K562 (cell line): ENCODE measurements around the gene DUOXA2. TPM values are rescaled to one million over a fixed set of nuclear protein-coding genes. Genes with fewer than 3 reads are reported as not detected.

Experiments
- ATAC-seq: fragments of 200-7000 bp; cut with Tn5 transposase; 3 replicates; pipeline ENCODE4 v1.9.1; 2020; ENCODE audit warnings: moderate library complexity
- BruUV-seq: library from RNA; stranded (reverse); fragments of 400-500 nt; replicated peaks from 2 replicates; lab custom pipeline; 2021; lab: Mats Ljungman, UMichigan
- CTCF ChIA-PET: fragments of 300-600 bp; formaldehyde crosslinking; extraction: SDS; loops from one replicate; lab custom pipeline; 2021; ENCODE audit warnings: low intra/inter-chr PET ratio; lab: Yijun Ruan, JAX
- POLR2A ChIA-PET: fragments of 300-600, 350-650 bp; sonication (Branson Sonifier 250); formaldehyde crosslinking; extraction: SDS; loops from one replicate; lab custom pipeline; 2021; ENCODE audit warnings: antibody characterized with exemption, inconsistent platforms; lab: Yijun Ruan, JAX
- DNase-seq, 4 experiments: peaks; one replicate each; pipeline versions ENCODE4 v3.0.0 to v3.0.0-alpha.2; 2011 to 2018; ENCODE audit warnings: low spot score in 3 of 4, mixed read lengths in 3 of 4; ENCODE audit errors: extremely low read depth in 1 of 4
- FAIRE-seq: peaks from 2 replicates; lab custom pipeline; 2011; peaks lifted over from hg19 to GRCh38; lab: Jason Lieb, UNC
- H2AFZ ChIP-seq: 2 replicates; pipeline ENCODE4 v1.6.0; 2011; ENCODE audit warnings: low read depth, low read length, control low read depth, inconsistent platforms
- H3K27ac ChIP-seq: fragments of 200-600 bp; 3 replicates; pipeline ENCODE4 v1.8.0; 2011; ENCODE audit warnings: low read depth, mild to moderate bottlenecking, control low read depth, inconsistent platforms, low read length, moderate library complexity, mixed read lengths; ENCODE audit errors: extremely low read depth
- H3K27me3 ChIP-seq, 2 experiments: fragments of 300-600 bp in 1 of 2; 2 replicates in 1 of 2; 3 replicates in 1 of 2; pipeline versions ENCODE4 v1.6.0 to v1.8.0; 2011; ENCODE audit warnings: inconsistent platforms in 2 of 2, low read length in 2 of 2, mild to moderate bottlenecking in 1 of 2, mixed read lengths in 1 of 2, moderate library complexity in 1 of 2; ENCODE audit not compliant: control insufficient read depth in 2 of 2, insufficient read depth in 2 of 2
- H3K36me3 ChIP-seq: fragments of 300-600 bp; 3 replicates; pipeline ENCODE4 v1.8.0; 2011; ENCODE audit warnings: mild to moderate bottlenecking, low read length, inconsistent platforms; ENCODE audit not compliant: control insufficient read depth, insufficient read depth
- H3K4me1 ChIP-seq, 2 experiments: fragments of 200-600 bp in 1 of 2; replicated peaks in 1 of 2; 2 replicates in 1 of 2; 3 replicates in 1 of 2; pipeline versions ENCODE4 v1.5.1 to v1.8.0; 2011; ENCODE audit warnings: inconsistent platforms in 2 of 2, low read length in 2 of 2, mild to moderate bottlenecking in 1 of 2, mixed read lengths in 1 of 2, moderate library complexity in 1 of 2; ENCODE audit not compliant: control insufficient read depth in 2 of 2, insufficient read depth in 2 of 2
- H3K4me2 ChIP-seq: 2 replicates; pipeline ENCODE4 v1.6.1; 2011; ENCODE audit warnings: low read length, control low read depth, inconsistent platforms, mixed read lengths; ENCODE audit not compliant: insufficient read depth
- H3K4me3 ChIP-seq: fragments of 200-600 bp; sonication (generic), shearing (Covaris generic); 2 replicates; pipeline ENCODE4 v1.5.1; 2016; ENCODE audit warnings: control low read depth, inconsistent platforms
- H3K79me2 ChIP-seq: fragments of 200-600 bp; 3 replicates; pipeline ENCODE4 v1.8.0; 2011; ENCODE audit warnings: low read length, inconsistent platforms; ENCODE audit not compliant: control insufficient read depth, insufficient read depth
- H3K9ac ChIP-seq, 2 experiments: 2 replicates each; pipeline versions ENCODE4 v1.6.0 to v1.6.1; 2011; ENCODE audit warnings: low read depth in 2 of 2, low read length in 2 of 2, control low read depth in 1 of 2, inconsistent platforms in 1 of 2, mild to moderate bottlenecking in 1 of 2, mixed read lengths in 1 of 2; ENCODE audit not compliant: insufficient read depth in 1 of 2
- H3K9me1 ChIP-seq: one replicate; pipeline ENCODE4 v1.6.0; 2011; ENCODE audit warnings: inconsistent platforms, mild to moderate bottlenecking, low read length, moderate library complexity; ENCODE audit not compliant: control insufficient read depth, insufficient read depth
- H3K9me3 ChIP-seq: replicated peaks from 2 replicates; pipeline ENCODE4 v1.5.1; 2011; ENCODE audit warnings: low read depth, low read length, inconsistent platforms; ENCODE audit not compliant: control insufficient read depth, insufficient read depth
- H4K20me1 ChIP-seq: replicated peaks from 2 replicates; pipeline ENCODE4 v1.6.1; 2011; ENCODE audit warnings: low read length, inconsistent platforms, mixed read lengths; ENCODE audit not compliant: control insufficient read depth, insufficient read depth
- DEAF1 ChIP-seq: fragments of 450-650 bp; formaldehyde crosslinking; IDR thresholded peaks from 2 replicates; pipeline ENCODE4 v1.4.0; 2020; ENCODE audit warnings: mild to moderate bottlenecking, moderate library complexity
- FOXM1 ChIP-seq, 2 experiments: fragments of 450-650 bp in 1 of 2; sonication (generic) in 1 of 2; formaldehyde crosslinking in 1 of 2; IDR thresholded peaks; 2 replicates each; pipeline versions ENCODE4 v1.6.1 to v1.9.0; 2017 to 2022; ENCODE audit warnings: low read depth in 2 of 2, mild to moderate bottlenecking in 2 of 2, missing genetic modification reagents in 1 of 2, moderate library complexity in 1 of 2
- MAFG ChIP-seq: fragments of 450-650 bp; conservative IDR thresholded peaks from 2 replicates; pipeline ENCODE4 v1.6.1; 2016; ENCODE audit warnings: missing genetic modification characterization, missing compliant biosample characterization
- NONO ChIP-seq, 2 experiments: fragments of 200-400 bp in 1 of 2; fragments of 450-650 bp in 1 of 2; formaldehyde crosslinking in 1 of 2; IDR thresholded peaks; 2 replicates each; pipeline ENCODE4 v1.6.1; 2017; ENCODE audit warnings: low read depth in 2 of 2, mild to moderate bottlenecking in 2 of 2, moderate library complexity in 2 of 2, low read length in 1 of 2
- PML ChIP-seq: IDR thresholded peaks from 2 replicates; pipeline ENCODE4 v1.6.1; 2012; ENCODE audit warnings: low read length, inconsistent platforms
- RBFOX2 ChIP-seq: fragments of 200-400 bp; formaldehyde crosslinking; IDR thresholded peaks from 2 replicates; pipeline ENCODE4 v1.6.1; 2017; ENCODE audit warnings: low read depth, mild to moderate bottlenecking, low read length, moderate library complexity
- SREBF2 ChIP-seq: sonication (generic); formaldehyde crosslinking; IDR thresholded peaks from 2 replicates; pipeline ENCODE4 v1.4.0; 2020; ENCODE audit warnings: mild to moderate bottlenecking, missing genetic modification reagents
- STAG1 ChIP-seq: sonication (generic); formaldehyde crosslinking; IDR thresholded peaks from 2 replicates; pipeline ENCODE4 v1.5.0; 2020; ENCODE audit warnings: missing genetic modification reagents, borderline replicate concordance
- ZMIZ1 ChIP-seq, 2 experiments: fragments of 150-350 bp in 1 of 2; IDR thresholded peaks; 2 replicates each; pipeline ENCODE4 v1.6.1; 2012 to 2016; ENCODE audit warnings: low read depth in 2 of 2, low read length in 2 of 2, mild to moderate bottlenecking in 1 of 2, moderate library complexity in 1 of 2
- in situ Hi-C: fragments of 300-500 bp; cut with MboI; formaldehyde crosslinking; loops from 4 replicates; pipeline ENCODE4 v1.15.0; 2018; ENCODE audit warnings: inconsistent platforms, mixed read lengths
- intact Hi-C: fragments of 100-400 bp; cut with micrococcal nuclease; formaldehyde crosslinking; loops from 2 replicates; pipeline ENCODE4 v1.14.2; 2022
- polyA plus RNA-seq, 8 experiments: library from polyadenylated mRNA; depleted of rRNA in 4 of 8; stranded (reverse) in 5 of 8; unstranded in 3 of 8; fragments of >200 nt; fragmentation: Nextera tagmentation in 2 of 8; fragmentation: Illumina TruSeq in 1 of 8; extraction: Ambion mirVana in 2 of 8; extraction: Trizol in 1 of 8; gene quantifications; 2 replicates each; pipeline versions ENCODE4 v1.2.1 to v1.2.3, GENCODE V29; 2011 to 2014; ENCODE audit warnings: inconsistent platforms in 1 of 8, missing spikeins in 1 of 8
- total RNA-seq, 7 experiments: library from RNA; depleted of rRNA in 6 of 7; stranded (reverse); fragments of >200 nt in 6 of 7; fragmentation: Illumina TruSeq in 2 of 7; extraction: Trizol in 2 of 7; gene quantifications; 2 replicates each; pipeline versions ENCODE4 v1.2.1 to v1.2.3, GENCODE V29; 2011 to 2021; ENCODE audit warnings: low replicate concordance in 1 of 7

DUOXA2 gene
- total and polyA plus RNA-seq, 9 of the 15 experiments (the other 6 are each of a cell fraction or from before 2014, with no cell fraction given) = not detected

- intact Hi-C loops (no loop called here), in situ Hi-C loops (loop anchor here (25.0 kb wide), 1 partner anchor 161 kb away; the partner anchor contains the start of gene TERB2)
- Histone ChIP-seq H3K4me1 (no peaks in the 10 kb centered on the region; a peak in 2 of 5 replicates), H3K9me3 (no peaks in the 10 kb centered on the region), H3K4me2 (no peak overlapping the region), H3K9me1 (no peaks in the 10 kb centered on the region), H2AFZ (no peak overlapping the region), H3K4me3 (no peak overlapping the region), H3K79me2 (no peaks in the 10 kb centered on the region), H4K20me1 (no peaks in the 10 kb centered on the region), H3K36me3 (no peaks in the 10 kb centered on the region), H3K27ac (no peak overlapping the region), H3K27me3 (peaks cover 10 to 41% of the 10 kb centered on the region in 2 experiments; a peak in 4 of 5 replicates), H3K9ac (no peak overlapping the region)
- ChIA-PET CTCF (no interaction called here), POLR2A (no interaction called here)
- BruUV-seq = no TSS peak
- DNase-seq = no peak
- ATAC-seq = no peak
- no peak for FAIRE-seq
- TF ChIP-seq SREBF2 (CRISPR knock-in tag) (no peak), STAG1 (CRISPR knock-in tag) (no peak), FOXM1 (IDR thresholded peaks at IDR 0.05; ENCODE audit: low read depth) (no peak), FOXM1 (CRISPR knock-in tag; IDR thresholded peaks at IDR 0.05; ENCODE audit: low read depth) (no peak), NONO (IDR thresholded peaks at IDR 0.05; ENCODE audit: low read depth in 2 of 2, low read length in 1 of 2) (no peak), ZMIZ1 (IDR thresholded peaks at IDR 0.05; ENCODE audit: low read depth in 2 of 2, low read length in 2 of 2) (no peak), PML (no peak), RBFOX2 (no peak), DEAF1 (CRISPR knock-in tag) (no peak), MAFG (tag) (no peak)
Observed at GRCh38 chr15:45123397-45123796, 9.3 kb downstream of the DUOXA2 start.
